Type B pancreatic cell (in vitro differentiated cells): ENCODE measurements around the gene C12orf60. TPM values are rescaled to one million over a fixed set of nuclear protein-coding genes. Genes with fewer than 3 reads are reported as not detected.

Source experiments
- DNase-seq: peaks from one replicate; pipeline ENCODE4 v3.0.0; 2021; ENCODE audit warnings: mixed read lengths; ENCODE audit not compliant: unreplicated experiment; ENCODE audit errors: extremely low spot score
- H3K27ac Mint-ChIP-seq: 2 replicates; pipeline ENCODE4 v1.8.0; 2021; ENCODE audit warnings: mild to moderate bottlenecking, mixed read lengths
- H3K27me3 Mint-ChIP-seq: 2 replicates; pipeline ENCODE4 v1.8.0; 2021; ENCODE audit warnings: mixed read lengths
- H3K36me3 Mint-ChIP-seq: 2 replicates; pipeline ENCODE4 v1.8.0; 2021; ENCODE audit warnings: mixed read lengths
- H3K4me1 Mint-ChIP-seq: one replicate; pipeline ENCODE4 v1.8.0; 2021; ENCODE audit warnings: mixed read lengths; ENCODE audit not compliant: unreplicated experiment
- H3K4me3 Mint-ChIP-seq: 2 replicates; pipeline ENCODE4 v1.8.0; 2021; ENCODE audit warnings: mild to moderate bottlenecking, mixed read lengths
- H3K9me3 Mint-ChIP-seq: 2 replicates; pipeline ENCODE4 v1.8.0; 2021; ENCODE audit warnings: mixed read lengths
- CTCF ChIP-seq: fragments of 200-600 bp; sonication (generic); conservative IDR thresholded peaks from 2 replicates; pipeline ENCODE4 v1.5.0; 2021; ENCODE audit warnings: antibody characterized with exemption, mild to moderate bottlenecking
- total RNA-seq: library from RNA; stranded (reverse); gene quantifications from 2 replicates; pipeline ENCODE4 v1.2.1, GENCODE V29; 2021; ENCODE audit warnings: low replicate concordance

C12orf60 gene
- total RNA-seq, 1 donor from 2014 or later, result 2.7 TPM

GRCh38 chr12:14775636-14775980 is 27.9 kb upstream of the C12orf60 start:
- peaks cover 25% of the 10 kb centered on the region for H3K36me3 Mint-ChIP-seq
- peak overlapping the region; percentile 98 for H3K4me3 Mint-ChIP-seq
- H3K9me3 Mint-ChIP-seq, result no peaks in the 10 kb centered on the region
- peak overlapping the region; percentile 98 for H3K27ac Mint-ChIP-seq
- H3K27me3 Mint-ChIP-seq, result peaks cover 13% of the 10 kb centered on the region
- peaks cover 29% of the 10 kb centered on the region for H3K4me1 Mint-ChIP-seq
- no peak for TF ChIP-seq CTCF
- no peak for DNase-seq

DNA sequence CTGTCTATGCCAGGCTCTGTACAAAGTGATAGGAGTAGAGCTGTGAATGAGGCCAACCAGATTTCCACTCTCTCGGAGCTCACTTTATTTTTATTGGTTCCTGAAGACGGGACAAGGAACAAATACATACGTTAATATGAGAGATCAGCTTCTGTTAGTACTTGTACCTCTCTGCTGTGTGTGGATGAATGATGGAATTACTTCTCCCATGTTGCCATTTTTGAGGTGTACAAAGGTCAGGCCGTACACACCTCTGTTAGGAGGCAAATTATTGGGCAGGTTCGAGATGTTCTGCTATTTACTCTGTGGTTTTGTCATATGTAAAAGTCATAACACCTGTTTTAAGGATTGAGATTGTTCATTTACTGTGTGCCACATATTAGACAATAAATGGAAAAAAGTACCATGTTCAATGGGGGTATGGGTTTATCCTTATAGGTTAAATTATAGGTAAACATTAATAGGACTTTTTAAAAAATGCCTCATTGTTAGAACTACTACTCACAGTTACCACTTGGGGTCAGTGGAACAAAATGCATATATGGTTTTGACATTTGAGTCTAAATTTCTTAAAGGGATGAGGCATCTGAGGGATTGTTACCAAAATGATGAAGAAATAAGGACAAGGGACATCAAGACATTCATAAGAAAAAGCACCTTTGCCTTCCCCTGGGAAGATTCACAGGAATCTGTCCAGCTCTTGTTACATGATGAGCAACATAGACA is 27.1 kb upstream of the C12orf60 start:
- peak overlapping the region; percentile 98 for H3K27ac Mint-ChIP-seq
- H3K36me3 Mint-ChIP-seq, result peaks cover 20% of the 10 kb centered on the region
- DNase-seq, result no peak
- peak; percentile 55 for TF ChIP-seq CTCF
- no peaks in the 10 kb centered on the region for H3K9me3 Mint-ChIP-seq
- H3K4me1 Mint-ChIP-seq, result peaks cover 29% of the 10 kb centered on the region
- peak overlapping the region; percentile 98 for H3K4me3 Mint-ChIP-seq
- H3K27me3 Mint-ChIP-seq, result peaks cover 8% of the 10 kb centered on the region

GRCh38 chr12:14777271-14777670 is 26.2 kb upstream of the C12orf60 start:
- H3K36me3 Mint-ChIP-seq, result peaks cover 15% of the 10 kb centered on the region
- no peak for TF ChIP-seq CTCF
- no peak for DNase-seq
- H3K27me3 Mint-ChIP-seq, result peaks cover 8% of the 10 kb centered on the region
- peak overlapping the region; percentile 98 for H3K27ac Mint-ChIP-seq
- H3K9me3 Mint-ChIP-seq, result no peaks in the 10 kb centered on the region
- peak overlapping the region; percentile 98 for H3K4me3 Mint-ChIP-seq
- H3K4me1 Mint-ChIP-seq, result peaks cover 29% of the 10 kb centered on the region

GRCh38 chr12:14779834-14780233 is 23.6 kb upstream of the C12orf60 start:
- no peak for DNase-seq
- no peak for TF ChIP-seq CTCF
- Mint-ChIP-seq H3K27ac (no peak overlapping the region), H3K4me1 (peaks cover 24% of the 10 kb centered on the region), H3K36me3 (peaks cover 15% of the 10 kb centered on the region), H3K27me3 (peaks cover under 1% of the 10 kb centered on the region), H3K4me3 (no peak overlapping the region), H3K9me3 (no peaks in the 10 kb centered on the region)

DNA sequence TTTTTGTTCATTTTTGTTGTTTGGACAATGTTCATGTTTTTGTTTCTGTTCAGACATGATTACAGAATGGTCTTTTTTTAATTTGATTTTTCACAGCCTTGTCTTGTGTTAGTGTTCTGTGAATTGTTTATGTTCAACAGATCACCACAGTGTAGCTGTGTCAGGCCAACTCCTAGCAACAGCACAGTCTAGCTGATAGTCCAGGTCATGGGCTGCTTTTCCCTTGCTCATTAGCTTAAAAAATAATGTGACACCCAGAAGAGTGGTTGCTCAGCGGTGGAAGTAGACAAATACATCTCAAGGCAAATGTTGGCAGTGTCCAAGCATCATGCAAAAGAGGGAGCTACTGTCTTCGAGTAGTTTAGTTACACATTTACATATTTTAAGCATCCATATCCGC is 22.6 kb upstream of the C12orf60 start:
- Mint-ChIP-seq H3K4me3 (no peak overlapping the region), H3K4me1 (peaks cover 18% of the 10 kb centered on the region), H3K9me3 (no peaks in the 10 kb centered on the region), H3K27ac (no peak overlapping the region), H3K36me3 (peaks cover 13% of the 10 kb centered on the region), H3K27me3 (no peaks in the 10 kb centered on the region)
- no peak for TF ChIP-seq CTCF
- no peak for DNase-seq
